B cell (primary cell): ENCODE data around the gene CLASP1.

Experiments used
- EZH2 ChIP-seq: IDR thresholded peaks from 2 replicates; pipeline ENCODE4 v1.6.1; 2012; ENCODE audit warnings: borderline replicate concordance, low read depth, mild to moderate bottlenecking, moderate library complexity, low read length; ENCODE audit not compliant: insufficient read depth, poor library complexity, severe bottlenecking
- TF ChIP-seq, protein P1 (sequence below): fragments of 200-600 bp; IDR thresholded peaks from one replicate; pipeline ENCODE4 v1.8.0; 2022; ENCODE audit warnings: antibody characterized with exemption, mild to moderate bottlenecking

DNA sequence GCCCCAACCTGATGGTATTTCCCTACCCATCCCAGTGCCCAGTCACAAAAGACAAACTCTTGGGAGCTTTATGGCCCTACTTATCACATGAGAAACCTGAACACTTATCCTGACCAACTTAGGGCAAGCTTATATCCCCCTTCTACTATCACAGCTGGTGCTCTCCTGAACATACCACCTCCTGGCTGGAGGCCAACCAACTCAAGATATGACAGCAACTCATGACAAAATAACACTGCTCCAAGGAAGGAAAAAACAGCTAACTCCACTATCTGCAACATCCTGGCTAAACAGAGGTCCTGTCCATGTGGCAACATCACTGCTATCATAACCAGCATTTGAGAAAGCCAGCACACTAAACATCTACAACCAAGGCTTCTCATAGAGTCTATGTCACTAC lies 20.9 kb upstream of the CLASP1 start:
- TF ChIP-seq, protein P1, sequence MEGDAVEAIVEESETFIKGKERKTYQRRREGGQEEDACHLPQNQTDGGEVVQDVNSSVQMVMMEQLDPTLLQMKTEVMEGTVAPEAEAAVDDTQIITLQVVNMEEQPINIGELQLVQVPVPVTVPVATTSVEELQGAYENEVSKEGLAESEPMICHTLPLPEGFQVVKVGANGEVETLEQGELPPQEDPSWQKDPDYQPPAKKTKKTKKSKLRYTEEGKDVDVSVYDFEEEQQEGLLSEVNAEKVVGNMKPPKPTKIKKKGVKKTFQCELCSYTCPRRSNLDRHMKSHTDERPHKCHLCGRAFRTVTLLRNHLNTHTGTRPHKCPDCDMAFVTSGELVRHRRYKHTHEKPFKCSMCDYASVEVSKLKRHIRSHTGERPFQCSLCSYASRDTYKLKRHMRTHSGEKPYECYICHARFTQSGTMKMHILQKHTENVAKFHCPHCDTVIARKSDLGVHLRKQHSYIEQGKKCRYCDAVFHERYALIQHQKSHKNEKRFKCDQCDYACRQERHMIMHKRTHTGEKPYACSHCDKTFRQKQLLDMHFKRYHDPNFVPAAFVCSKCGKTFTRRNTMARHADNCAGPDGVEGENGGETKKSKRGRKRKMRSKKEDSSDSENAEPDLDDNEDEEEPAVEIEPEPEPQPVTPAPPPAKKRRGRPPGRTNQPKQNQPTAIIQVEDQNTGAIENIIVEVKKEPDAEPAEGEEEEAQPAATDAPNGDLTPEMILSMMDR, result no peak
- no peak for TF ChIP-seq EZH2
